Astrocyte (in vitro differentiated cells and primary cell): ENCODE measurements around the gene OMG. TPM values are rescaled to one million over a fixed set of nuclear protein-coding genes. Genes with fewer than 3 reads are reported as not detected.

ENCODE experiments used
- DNase-seq: peaks from one replicate; pipeline ENCODE4 v3.0.0-alpha.2; 2010; ENCODE audit warnings: low read depth
- FAIRE-seq: peaks from 2 replicates; lab custom pipeline; 2011; peaks lifted over from hg19 to GRCh38; lab: Jason Lieb, UNC
- H2AFZ ChIP-seq: 2 replicates; pipeline ENCODE4 v1.6.0; 2012; ENCODE audit warnings: low read depth, low read length, inconsistent platforms
- H3K27ac ChIP-seq: 2 replicates; pipeline ENCODE4 v1.5.1; 2011; ENCODE audit warnings: low read depth, low read length, inconsistent platforms
- H3K27me3 ChIP-seq: 2 replicates; pipeline ENCODE4 v1.6.0; 2011; ENCODE audit warnings: low read length, inconsistent platforms; ENCODE audit not compliant: insufficient read depth
- H3K36me3 ChIP-seq: 2 replicates; pipeline ENCODE4 v1.5.1; 2011; ENCODE audit warnings: low read length, inconsistent platforms; ENCODE audit not compliant: insufficient read depth
- H3K4me1 ChIP-seq: 2 replicates; pipeline ENCODE4 v1.5.1; 2011; ENCODE audit warnings: low read length, inconsistent platforms; ENCODE audit not compliant: insufficient read depth
- H3K4me2 ChIP-seq: 2 replicates; pipeline ENCODE4 v1.6.0; 2012; ENCODE audit warnings: low read length, inconsistent platforms
- H3K4me3 ChIP-seq: 2 replicates; pipeline ENCODE4 v1.5.1; 2011; ENCODE audit warnings: low read depth, mild to moderate bottlenecking, low read length, inconsistent platforms; ENCODE audit not compliant: insufficient read depth
- H3K79me2 ChIP-seq: 2 replicates; pipeline ENCODE4 v1.6.0; 2012; ENCODE audit warnings: mild to moderate bottlenecking, low read length, inconsistent platforms; ENCODE audit not compliant: insufficient read depth
- H3K9ac ChIP-seq: 2 replicates; pipeline ENCODE4 v1.6.0; 2012; ENCODE audit warnings: mild to moderate bottlenecking, low read length, inconsistent platforms
- H3K9me3 ChIP-seq: 2 replicates; pipeline ENCODE4 v1.5.1; 2012; ENCODE audit warnings: low read depth, mild to moderate bottlenecking, low read length, inconsistent platforms; ENCODE audit not compliant: insufficient read depth
- H4K20me1 ChIP-seq: 2 replicates; pipeline ENCODE4 v1.6.0; 2012; ENCODE audit warnings: low read length, inconsistent platforms; ENCODE audit not compliant: insufficient read depth
- H3K27ac Mint-ChIP-seq: one replicate; pipeline ENCODE4 v1.8.0; 2021; ENCODE audit warnings: mild to moderate bottlenecking, mixed read lengths; ENCODE audit not compliant: unreplicated experiment
- H3K27me3 Mint-ChIP-seq: one replicate; pipeline ENCODE4 v1.8.0; 2021; ENCODE audit warnings: low read depth, mixed read lengths; ENCODE audit not compliant: unreplicated experiment
- H3K36me3 Mint-ChIP-seq: one replicate; pipeline ENCODE4 v1.8.0; 2021; ENCODE audit warnings: low read depth, mixed read lengths; ENCODE audit not compliant: unreplicated experiment
- H3K4me1 Mint-ChIP-seq: one replicate; pipeline ENCODE4 v1.8.0; 2021; ENCODE audit warnings: low read depth, mixed read lengths; ENCODE audit not compliant: unreplicated experiment
- H3K4me3 Mint-ChIP-seq: one replicate; pipeline ENCODE4 v1.8.0; 2021; ENCODE audit warnings: mild to moderate bottlenecking, moderate library complexity, mixed read lengths; ENCODE audit not compliant: unreplicated experiment
- H3K9me3 Mint-ChIP-seq: one replicate; pipeline ENCODE4 v1.8.0; 2021; ENCODE audit warnings: mild to moderate bottlenecking, mixed read lengths; ENCODE audit not compliant: unreplicated experiment
- CTCF ChIP-seq: IDR thresholded peaks from 2 replicates; pipeline ENCODE4 v1.5.1; 2011; ENCODE audit warnings: low read depth, mild to moderate bottlenecking, inconsistent platforms, low read length, moderate library complexity; ENCODE audit not compliant: insufficient read depth
- EZH2 ChIP-seq: IDR thresholded peaks from 2 replicates; pipeline ENCODE4 v1.6.1; 2012; ENCODE audit warnings: mild to moderate bottlenecking, low read length, inconsistent platforms; ENCODE audit not compliant: insufficient read depth
- total RNA-seq: library from RNA; stranded (reverse); gene quantifications from 2 replicates; pipeline ENCODE4 v1.2.1, GENCODE V29; 2021

OMG gene
- total RNA-seq, 1 donor from 2014 or later, result not detected

GRCh38 chr17:31251105-31251969 lies 45.7 kb downstream of the OMG start:
- no peak for DNase-seq
- H3K27me3 ChIP-seq, result no peaks in the 10 kb centered on the region
- no peak overlapping the region for H3K4me2 ChIP-seq
- Mint-ChIP-seq H3K36me3 (peaks cover 4% of the 10 kb centered on the region), H3K27ac (peak overlapping the region; percentile 31), H3K9me3 (no peaks in the 10 kb centered on the region), H3K27me3 (no peaks in the 10 kb centered on the region), H3K4me3 (no peak overlapping the region), H3K4me1 (peaks cover 20% of the 10 kb centered on the region)
- no peak for TF ChIP-seq CTCF
- TF ChIP-seq EZH2, result no peak
- peaks cover 4% of the 10 kb centered on the region for H3K36me3 ChIP-seq
- H3K4me3 ChIP-seq, result no peak overlapping the region
- no peak overlapping the region for H3K27ac ChIP-seq
- no peak overlapping the region for H2AFZ ChIP-seq
- H4K20me1 ChIP-seq, result no peaks in the 10 kb centered on the region
- peaks cover 17% of the 10 kb centered on the region for H3K4me1 ChIP-seq
- H3K79me2 ChIP-seq, result no peaks in the 10 kb centered on the region
- no peak for FAIRE-seq
- H3K9ac ChIP-seq, result no peak overlapping the region
- no peaks in the 10 kb centered on the region for H3K9me3 ChIP-seq

DNA sequence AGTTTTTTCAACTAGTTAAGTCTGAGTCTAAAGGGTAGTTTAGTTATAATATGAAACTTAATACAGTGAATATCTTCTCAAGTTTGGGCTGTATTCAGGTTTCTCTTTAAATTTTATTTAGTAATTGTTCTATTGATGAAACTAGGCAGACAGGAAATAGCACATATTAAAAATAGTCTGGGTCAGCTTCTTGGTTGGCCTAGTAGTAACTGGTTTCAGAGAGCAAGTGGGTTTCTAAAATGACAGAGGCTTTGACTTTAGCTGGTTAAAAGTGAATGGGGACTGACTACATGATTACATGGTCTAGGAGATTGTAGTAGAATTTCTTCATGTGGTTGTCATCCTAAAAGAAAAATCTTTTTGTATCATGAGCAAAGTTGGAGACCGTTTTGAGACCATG lies 46.8 kb downstream of the OMG start:
- TF ChIP-seq CTCF (no peak), EZH2 (no peak)
- Histone ChIP-seq H2AFZ (no peak overlapping the region), H3K27ac (peak overlapping the region; percentile 6), H3K27me3 (no peaks in the 10 kb centered on the region), H3K36me3 (peaks cover 6% of the 10 kb centered on the region), H3K4me3 (no peak overlapping the region), H3K79me2 (no peaks in the 10 kb centered on the region), H3K9me3 (no peaks in the 10 kb centered on the region), H3K4me2 (peak overlapping the region; percentile 33), H3K4me1 (peaks cover 17% of the 10 kb centered on the region), H4K20me1 (no peaks in the 10 kb centered on the region), H3K9ac (no peak overlapping the region)
- no peak overlapping the region for H3K4me3 Mint-ChIP-seq
- DNase-seq (no peak), FAIRE-seq (no peak)
- H3K27ac Mint-ChIP-seq, result peak overlapping the region; percentile 63
- peaks cover 11% of the 10 kb centered on the region for H3K36me3 Mint-ChIP-seq
- H3K4me1 Mint-ChIP-seq, result peaks cover 20% of the 10 kb centered on the region
- H3K27me3 Mint-ChIP-seq, result no peaks in the 10 kb centered on the region
- no peaks in the 10 kb centered on the region for H3K9me3 Mint-ChIP-seq

DNA sequence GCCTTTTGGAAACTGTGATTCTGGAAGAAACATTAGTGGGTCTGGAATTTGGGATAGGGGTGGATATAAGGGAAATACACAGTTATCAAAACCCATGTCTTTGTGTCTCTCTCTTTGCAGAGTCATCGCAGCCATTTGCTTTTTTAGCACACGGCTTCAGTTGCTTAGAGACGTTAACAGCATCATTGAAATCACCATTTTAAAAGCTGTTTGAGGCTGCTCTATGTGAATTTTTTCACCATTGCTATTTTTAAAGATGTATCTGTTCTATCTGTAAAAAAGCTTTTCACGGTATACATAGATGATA lies 47.3 kb downstream of the OMG start:
- Histone ChIP-seq H3K9me3 (no peaks in the 10 kb centered on the region), H3K4me1 (peaks cover 17% of the 10 kb centered on the region), H3K79me2 (no peaks in the 10 kb centered on the region), H2AFZ (no peak overlapping the region), H3K27ac (peak overlapping the region; percentile 63), H3K9ac (peak overlapping the region; percentile 8), H3K4me3 (no peak overlapping the region), H3K4me2 (peak overlapping the region; percentile 33), H4K20me1 (no peaks in the 10 kb centered on the region), H3K36me3 (peaks cover 11% of the 10 kb centered on the region), H3K27me3 (no peaks in the 10 kb centered on the region)
- Mint-ChIP-seq H3K27ac (peak overlapping the region; percentile 81), H3K36me3 (peaks cover 11% of the 10 kb centered on the region), H3K4me1 (peaks cover 20% of the 10 kb centered on the region), H3K9me3 (no peaks in the 10 kb centered on the region), H3K27me3 (no peaks in the 10 kb centered on the region), H3K4me3 (no peak overlapping the region)
- no peak for DNase-seq
- FAIRE-seq, result no peak
- TF ChIP-seq CTCF (no peak), EZH2 (no peak)
